GM04504 (cell line): ENCODE data around the gene CCDC149.

Experiments
- DNase-seq: peaks from one replicate; pipeline ENCODE4 v3.0.0-alpha.2; 2012; ENCODE audit warnings: low read depth

The CCDC149 gene

GRCh38 chr4:24843096-24843495 is 69.7 kb downstream of the CCDC149 start:
- DNase-seq, result no peak

- no peak for DNase-seq
Observed at GRCh38 chr4:24842356-24842755, 70.5 kb downstream of the CCDC149 start.

GRCh38 chr4:24840826-24841543 is 71.9 kb downstream of the CCDC149 start:
- DNase-seq, result no peak

GRCh38 chr4:24840362-24840761 is 72.5 kb downstream of the CCDC149 start:
- DNase-seq, result no peak

- no peak for DNase-seq
Observed at GRCh38 chr4:24837781-24838180, 75.1 kb downstream of the CCDC149 start.

GRCh38 chr4:24837336-24837735 is 75.5 kb downstream of the CCDC149 start:
- DNase-seq, result no peak

GRCh38 chr4:24836661-24837242 is 76.1 kb downstream of the CCDC149 start:
- DNase-seq, result no peak

GRCh38 chr4:24835696-24836095 is 77.1 kb downstream of the CCDC149 start:
- DNase-seq, result no peak

- no peak for DNase-seq
Observed at GRCh38 chr4:24831637-24832036, 81.2 kb downstream of the CCDC149 start.

GRCh38 chr4:24824720-24825119 is 88.1 kb downstream of the CCDC149 start:
- DNase-seq, result no peak

GRCh38 chr4:24820541-24820940 is 92.3 kb downstream of the CCDC149 start:
- DNase-seq, result no peak

- DNase-seq, result no peak
Observed at GRCh38 chr4:24816797-24817196, 96.0 kb downstream of the CCDC149 start.

- no peak for DNase-seq
Observed at GRCh38 chr4:24813732-24814131, 99.1 kb downstream of the CCDC149 start.

GRCh38 chr4:24810871-24811631 is 101.8 kb downstream of the CCDC149 start:
- DNase-seq, result no peak

GRCh38 chr4:24809815-24810405 is 102.9 kb downstream of the CCDC149 start:
- DNase-seq, result no peak

GRCh38 chr4:24809376-24809775 is 103.5 kb downstream of the CCDC149 start:
- no peak for DNase-seq

GRCh38 chr4:24808955-24809354 is 103.9 kb downstream of the CCDC149 start:
- no peak for DNase-seq

- DNase-seq, result no peak
Observed at GRCh38 chr4:24808261-24808660, 104.6 kb downstream of the CCDC149 start.

GRCh38 chr4:24807611-24808010 is 105.2 kb downstream of the CCDC149 start:
- no peak for DNase-seq

- no peak for DNase-seq
Observed at GRCh38 chr4:24806206-24806990, 106.4 kb downstream of the CCDC149 start.

- DNase-seq, result no peak
Observed at GRCh38 chr4:24805566-24805965, 107.3 kb downstream of the CCDC149 start.

- no peak for DNase-seq
Observed at GRCh38 chr4:24805067-24805466, 107.8 kb downstream of the CCDC149 start.
